KMS-11 (cell line): ENCODE measurements around the gene U2AF2.

Source experiments
- H2AFZ ChIP-seq: fragments of 200-600 bp; sonication (generic); 2 replicates; pipeline ENCODE4 v1.6.1; 2016; ENCODE audit warnings: antibody characterized with exemption, mixed run types, low read depth
- H3K27ac ChIP-seq: fragments of 200-600 bp; sonication (generic); 2 replicates; pipeline ENCODE4 v1.6.1; 2016; ENCODE audit warnings: mild to moderate bottlenecking, mixed run types
- H3K27me3 ChIP-seq: fragments of 200-600 bp; sonication (generic); 2 replicates; pipeline ENCODE4 v1.6.1; 2017; ENCODE audit warnings: mild to moderate bottlenecking, low read depth, mixed run types, moderate library complexity; ENCODE audit not compliant: insufficient read depth
- H3K36me3 ChIP-seq: fragments of 200-600 bp; sonication (generic); 2 replicates; pipeline ENCODE4 v1.6.1; 2017; ENCODE audit warnings: mild to moderate bottlenecking, mixed run types; ENCODE audit not compliant: insufficient read depth
- H3K4me1 ChIP-seq: fragments of 200-600 bp; sonication (generic); 2 replicates; pipeline ENCODE4 v1.6.1; 2016; ENCODE audit warnings: mild to moderate bottlenecking, low read depth, mixed run types; ENCODE audit not compliant: poor library complexity, severe bottlenecking
- H3K4me2 ChIP-seq: fragments of 200-600 bp; sonication (generic); 2 replicates; pipeline ENCODE4 v1.7.0; 2016; ENCODE audit warnings: mild to moderate bottlenecking, mixed run types
- H3K4me3 ChIP-seq: fragments of 200-600 bp; sonication (generic); IDR thresholded peaks from 2 replicates; pipeline ENCODE4 v1.6.1; 2017; ENCODE audit warnings: low read depth, low read length, mixed read lengths; ENCODE audit not compliant: insufficient read depth
- H3K79me2 ChIP-seq: fragments of 200-600 bp; sonication (generic); 2 replicates; pipeline ENCODE4 v1.6.1; 2016; ENCODE audit warnings: low read depth, mixed run types; ENCODE audit not compliant: insufficient read depth
- H3K9ac ChIP-seq: fragments of 200-600 bp; sonication (generic); 2 replicates; pipeline ENCODE4 v1.6.1; 2016; ENCODE audit warnings: mild to moderate bottlenecking, mixed run types
- H4K20me1 ChIP-seq: fragments of 200-600 bp; sonication (generic); 2 replicates; pipeline ENCODE4 v1.6.1; 2016; ENCODE audit warnings: mild to moderate bottlenecking, mixed run types; ENCODE audit not compliant: insufficient read depth
- TF ChIP-seq, protein P1 (sequence below): fragments of 200-600 bp; sonication (generic); conservative IDR thresholded peaks from 2 replicates; pipeline ENCODE4 v1.6.1; 2017; ENCODE audit warnings: low read depth, mild to moderate bottlenecking, antibody characterized with exemption, low read length, moderate library complexity, mixed read lengths

U2AF2 gene

GRCh38 chr19:55677572-55678028 lies 22.8 kb downstream of the U2AF2 start:
- 0 out of 2 replicates have a peak, but pooled peaks cover 11% of the 10 kb centered on the region for H4K20me1 ChIP-seq
- H2AFZ ChIP-seq, result no peak overlapping the region
- TF ChIP-seq, protein P1, sequence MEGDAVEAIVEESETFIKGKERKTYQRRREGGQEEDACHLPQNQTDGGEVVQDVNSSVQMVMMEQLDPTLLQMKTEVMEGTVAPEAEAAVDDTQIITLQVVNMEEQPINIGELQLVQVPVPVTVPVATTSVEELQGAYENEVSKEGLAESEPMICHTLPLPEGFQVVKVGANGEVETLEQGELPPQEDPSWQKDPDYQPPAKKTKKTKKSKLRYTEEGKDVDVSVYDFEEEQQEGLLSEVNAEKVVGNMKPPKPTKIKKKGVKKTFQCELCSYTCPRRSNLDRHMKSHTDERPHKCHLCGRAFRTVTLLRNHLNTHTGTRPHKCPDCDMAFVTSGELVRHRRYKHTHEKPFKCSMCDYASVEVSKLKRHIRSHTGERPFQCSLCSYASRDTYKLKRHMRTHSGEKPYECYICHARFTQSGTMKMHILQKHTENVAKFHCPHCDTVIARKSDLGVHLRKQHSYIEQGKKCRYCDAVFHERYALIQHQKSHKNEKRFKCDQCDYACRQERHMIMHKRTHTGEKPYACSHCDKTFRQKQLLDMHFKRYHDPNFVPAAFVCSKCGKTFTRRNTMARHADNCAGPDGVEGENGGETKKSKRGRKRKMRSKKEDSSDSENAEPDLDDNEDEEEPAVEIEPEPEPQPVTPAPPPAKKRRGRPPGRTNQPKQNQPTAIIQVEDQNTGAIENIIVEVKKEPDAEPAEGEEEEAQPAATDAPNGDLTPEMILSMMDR, result no peak
- H3K9ac ChIP-seq, result no peak overlapping the region
- H3K27ac ChIP-seq, result no peak overlapping the region
- H3K4me2 ChIP-seq, result peak overlapping the region; percentile 74; the same call in 1 of the 2 replicates
- H3K4me1 ChIP-seq, result peaks cover 28% of the 10 kb centered on the region
- H3K36me3 ChIP-seq, result no peaks in the 10 kb centered on the region; the same call in 1 of the 2 replicates
- H3K79me2 ChIP-seq, result peaks cover 81% of the 10 kb centered on the region
- no peak overlapping the region for H3K4me3 ChIP-seq
- no peaks in the 10 kb centered on the region for H3K27me3 ChIP-seq

DNA sequence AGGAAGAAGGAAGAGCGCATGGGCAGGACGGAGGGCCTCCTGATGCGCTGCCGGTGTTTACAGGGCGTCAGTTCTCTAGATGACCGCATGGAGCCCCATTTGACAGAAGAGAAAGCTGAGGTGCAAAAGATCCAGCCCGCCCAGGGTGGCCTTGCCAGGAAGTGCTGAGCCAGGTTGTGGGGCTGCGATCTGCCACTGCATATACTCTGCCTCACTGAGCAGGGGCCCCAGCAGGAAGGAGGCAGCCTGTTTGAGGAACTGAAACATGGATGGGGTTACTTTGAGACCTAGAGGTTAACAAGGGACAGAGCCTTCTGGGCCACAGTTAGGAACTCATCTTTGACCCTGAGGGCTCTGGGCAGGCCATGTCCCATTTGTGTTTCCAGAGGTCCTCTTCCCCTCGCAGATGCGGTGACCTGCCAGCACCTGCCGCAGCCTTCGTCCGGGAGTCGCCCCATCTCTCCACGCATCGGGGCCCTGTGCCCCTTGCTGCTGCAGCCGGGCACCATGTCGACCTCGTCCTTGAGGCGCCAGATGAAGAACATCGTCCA lies 23.4 kb downstream of the U2AF2 start:
- Histone ChIP-seq H3K4me1 (peaks cover 28% of the 10 kb centered on the region), H3K27me3 (no peaks in the 10 kb centered on the region), H3K36me3 (no peaks in the 10 kb centered on the region; the same call in 1 of the 2 replicates), H2AFZ (no peak overlapping the region), H4K20me1 (0 out of 2 replicates have a peak, but pooled peaks cover 11% of the 10 kb centered on the region), H3K9ac (no peak overlapping the region), H3K4me3 (no peak overlapping the region), H3K79me2 (peaks cover 75% of the 10 kb centered on the region), H3K27ac (no peak overlapping the region), H3K4me2 (no peak overlapping the region; the same call in 1 of the 2 replicates)
- TF ChIP-seq, protein P1, result no peak

DNA sequence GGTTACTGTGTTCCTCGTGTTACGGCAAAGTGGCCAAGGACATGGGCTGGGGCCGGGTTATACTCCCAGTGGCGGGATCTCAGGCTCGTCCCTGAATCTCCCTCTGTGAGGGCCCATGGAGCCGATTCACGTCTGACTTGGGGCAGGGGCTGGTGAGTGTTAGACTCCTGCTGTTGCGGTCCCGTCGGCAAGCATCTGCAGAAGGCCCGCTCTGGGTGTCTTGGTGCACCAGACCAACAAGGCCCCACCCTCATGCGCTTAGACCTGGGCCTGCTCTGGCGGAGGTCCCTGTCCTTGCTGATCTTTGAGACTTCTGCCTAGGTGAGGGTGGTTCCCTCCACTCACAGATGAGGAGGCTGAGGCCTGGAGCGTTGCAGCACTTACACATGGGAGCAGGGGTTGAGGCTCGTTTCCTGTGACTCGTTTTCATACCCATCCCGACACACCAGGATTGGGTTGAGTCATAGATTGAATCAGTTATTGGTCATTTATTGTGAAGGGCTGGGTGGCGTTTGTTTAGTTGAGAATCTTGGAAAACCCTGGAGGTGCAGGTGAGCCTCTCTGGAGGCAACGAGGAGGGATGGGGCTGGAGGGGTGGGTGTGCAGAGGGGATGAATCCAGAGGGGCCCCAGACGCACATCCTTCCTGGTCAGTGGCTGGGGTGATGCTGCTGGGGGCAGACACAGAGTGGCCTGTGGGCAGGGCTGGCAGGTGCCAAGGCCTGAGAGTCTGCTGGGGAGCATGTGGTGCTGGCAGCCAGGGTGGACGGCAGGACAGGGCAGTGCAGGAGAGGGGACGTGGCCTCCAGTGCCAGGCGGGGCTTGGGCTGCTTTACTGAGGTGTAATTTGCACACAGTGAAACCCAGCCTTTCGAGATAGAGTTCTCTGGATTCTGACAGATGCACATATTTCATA lies 24.8 kb downstream of the U2AF2 start:
- H2AFZ ChIP-seq, result no peak overlapping the region
- peaks cover 25% of the 10 kb centered on the region for H3K4me1 ChIP-seq
- no peaks in the 10 kb centered on the region for H3K27me3 ChIP-seq
- H3K9ac ChIP-seq, result no peak overlapping the region
- TF ChIP-seq, protein P1, result no peak
- peaks cover 82% of the 10 kb centered on the region for H3K79me2 ChIP-seq
- H3K4me2 ChIP-seq, result no peak overlapping the region
- no peak overlapping the region for H3K4me3 ChIP-seq
- no peak overlapping the region for H3K27ac ChIP-seq
- H4K20me1 ChIP-seq, result 0 out of 2 replicates have a peak, but pooled peaks cover 11% of the 10 kb centered on the region
- H3K36me3 ChIP-seq, result no peaks in the 10 kb centered on the region; the same call in 1 of the 2 replicates

GRCh38 chr19:55680339-55681130 lies 25.7 kb downstream of the U2AF2 start:
- Histone ChIP-seq H3K4me2 (no peak overlapping the region), H3K27ac (no peak overlapping the region), H3K79me2 (peaks cover 81% of the 10 kb centered on the region), H3K4me3 (no peak overlapping the region), H3K4me1 (peaks cover 25% of the 10 kb centered on the region), H2AFZ (no peak overlapping the region), H3K27me3 (no peaks in the 10 kb centered on the region), H4K20me1 (0 out of 2 replicates have a peak, but pooled peaks cover 11% of the 10 kb centered on the region), H3K9ac (no peak overlapping the region), H3K36me3 (no peaks in the 10 kb centered on the region; the same call in 1 of the 2 replicates)
- TF ChIP-seq, protein P1, result no peak
